Loucy (cell line): ENCODE measurements around the gene CKLF.

ENCODE experiments used
- CTCF ChIP-seq: fragments of 200-600 bp; sonication (generic); conservative IDR thresholded peaks from 2 replicates; pipeline ENCODE4 v1.5.1; 2014; ENCODE audit warnings: mild to moderate bottlenecking, antibody characterized with exemption, low read length
- EZH2phosphoT487 ChIP-seq: fragments of 200-600 bp; IDR thresholded peaks from 2 replicates; pipeline ENCODE4 v1.6.1; 2018; ENCODE audit warnings: antibody characterized with exemption, mild to moderate bottlenecking, moderate library complexity, borderline replicate concordance

DNA sequence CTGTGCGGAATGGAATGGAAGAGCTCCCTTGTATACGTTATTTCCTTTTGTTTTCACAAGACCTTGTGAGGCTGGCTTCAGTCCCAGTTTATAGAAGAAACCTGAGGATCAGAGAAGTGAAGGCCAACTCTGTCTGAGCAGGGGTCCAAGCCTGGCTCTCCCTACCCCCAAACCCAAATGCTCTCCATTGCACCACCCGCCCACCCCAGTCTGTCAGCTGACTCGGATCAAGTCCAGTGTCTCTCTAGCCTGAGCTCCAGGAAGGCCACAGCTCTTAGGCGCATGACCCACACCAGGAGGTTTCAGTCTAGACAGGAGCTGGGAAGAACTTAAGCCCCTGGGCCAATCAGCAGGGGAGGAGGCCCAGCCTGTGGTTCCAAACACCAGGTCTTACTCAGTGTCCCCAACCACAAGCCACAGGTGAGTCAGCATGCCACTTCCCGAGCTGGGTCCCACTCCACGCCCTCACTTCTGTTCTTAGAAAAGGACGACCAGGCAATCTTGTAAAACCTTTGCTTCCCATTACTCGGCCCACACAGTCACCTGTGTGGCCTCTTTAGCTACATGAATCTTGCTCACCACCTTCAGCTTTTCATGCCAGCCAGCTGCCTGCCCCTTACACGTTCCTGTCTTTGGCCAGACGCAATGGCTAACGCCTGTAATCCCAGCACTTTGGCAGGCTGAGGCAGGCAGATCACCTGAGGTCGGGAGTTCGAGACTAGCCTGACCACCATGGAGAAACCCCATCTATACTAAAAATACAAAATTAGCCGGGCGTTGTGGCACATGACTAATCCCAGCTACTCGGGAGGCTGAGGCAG lies 30.2 kb upstream of the CKLF start:
- TF ChIP-seq CTCF (no peak), EZH2phosphoT487 (no peak)
